Esophagus (tissue), 2 donors: ENCODE data around the gene LDB3. TPM values are rescaled to one million over a fixed set of nuclear protein-coding genes. Genes with fewer than 3 reads are reported as not detected.

Experiments used
- H3K27ac ChIP-seq, 2 donors: one replicate each; pipeline ENCODE4 v1.5.1; 2013; ENCODE audit warnings: low read depth in 2 of 2, mild to moderate bottlenecking in 2 of 2, inconsistent platforms in 1 of 2, low read length in 1 of 2, moderate library complexity in 1 of 2
- H3K27me3 ChIP-seq, 2 donors: one replicate each; pipeline ENCODE4 v1.6.1; 2013; ENCODE audit warnings: low read length in 2 of 2, control low read depth in 1 of 2, mild to moderate bottlenecking in 1 of 2; ENCODE audit not compliant: insufficient read depth in 2 of 2, control insufficient read depth in 1 of 2
- H3K36me3 ChIP-seq, 2 donors: one replicate each; pipeline ENCODE4 v1.6.1; 2013; ENCODE audit warnings: low read length in 1 of 2; ENCODE audit not compliant: control insufficient read depth in 2 of 2, insufficient read depth in 2 of 2
- H3K4me1 ChIP-seq, 2 donors: one replicate each; pipeline ENCODE4 v1.6.1; 2013; ENCODE audit warnings: low read length in 1 of 2; ENCODE audit not compliant: control insufficient read depth in 2 of 2, insufficient read depth in 2 of 2
- H3K4me3 ChIP-seq, 2 donors: one replicate each; pipeline ENCODE4 v1.5.1; 2013; ENCODE audit warnings: low read length in 2 of 2, mild to moderate bottlenecking in 2 of 2, low read depth in 1 of 2, moderate library complexity in 1 of 2
- H3K9me3 ChIP-seq, 2 donors: one replicate each; pipeline ENCODE4 v1.6.1; 2013; ENCODE audit warnings: mild to moderate bottlenecking in 2 of 2, low read depth in 1 of 2, low read length in 1 of 2, moderate library complexity in 1 of 2; ENCODE audit not compliant: control insufficient read depth in 2 of 2, insufficient read depth in 1 of 2
- WGBS, 2 donors: extraction: QIAGEN DNeasy Blood & Tissue Kit; methylation state at CpG; one replicate each; pipeline ENCODE4 v1.1.7; 2013; 5-methylcytosine and 5-hydroxymethylcytosine counted together
- polyA plus RNA-seq, 2 donors: library from polyadenylated mRNA; stranded (reverse); fragments of 200-250 nt; gene quantifications; one replicate each; pipeline ENCODE4 v1.2.3, GENCODE V29; 2013
- donor health status: healthy with polysubstance abuse.
- donor health status: Bipolar disorder and iron deficiency.

Gene LDB3
- polyA plus RNA-seq, 2 donors = 1.4 to 2.4 TPM

GRCh38 chr10:86671985-86672710 lies 3.8 kb downstream of the LDB3 start:
- 60 to 62% methylated on average over 12 of the region's 12 CpGs for WGBS, 2 donors
- Histone ChIP-seq H3K9me3 (no peaks in the 10 kb centered on the region), H3K4me3 (no peak overlapping the region), H3K27me3 (no peaks in the 10 kb centered on the region), H3K36me3 (no peaks in the 10 kb centered on the region), H3K4me1 (peaks cover 0 to 28% of the 10 kb centered on the region in 2 donors), H3K27ac (peak overlapping the region in 1 of 2 donors; percentile 67)

- Histone ChIP-seq H3K27me3 (no peaks in the 10 kb centered on the region), H3K4me3 (no peak overlapping the region), H3K27ac (peak overlapping the region; percentile 52 to 67), H3K4me1 (peaks cover 0 to 26% of the 10 kb centered on the region in 2 donors), H3K9me3 (no peaks in the 10 kb centered on the region), H3K36me3 (no peaks in the 10 kb centered on the region)
- WGBS, 2 donors = 63 to 74% methylated on average over 6 of the region's 6 CpGs
Observed at GRCh38 chr10:86673216-86673826, 5.0 kb downstream of the LDB3 start.

GRCh38 chr10:86673827-86674581 lies 5.7 kb downstream of the LDB3 start:
- Histone ChIP-seq H3K27me3 (no peaks in the 10 kb centered on the region), H3K4me3 (no peak overlapping the region), H3K9me3 (no peaks in the 10 kb centered on the region), H3K4me1 (peaks cover 0 to 26% of the 10 kb centered on the region in 2 donors), H3K27ac (peak overlapping the region; percentile 52 to 67), H3K36me3 (no peaks in the 10 kb centered on the region)
- 35 to 39% methylated on average over 11 of the region's 11 CpGs for WGBS, 2 donors

- H3K4me3 ChIP-seq = no peak overlapping the region
- H3K9me3 ChIP-seq = no peaks in the 10 kb centered on the region
- H3K27ac ChIP-seq = no peak overlapping the region
- no peaks in the 10 kb centered on the region for H3K36me3 ChIP-seq
- 82 to 87% methylated on average over 3 of the region's 3 CpGs for WGBS, 2 donors
- no peaks in the 10 kb centered on the region for H3K27me3 ChIP-seq
- H3K4me1 ChIP-seq = peaks cover 0 to 26% of the 10 kb centered on the region in 2 donors
Observed at GRCh38 chr10:86674912-86675311, 6.6 kb downstream of the LDB3 start.

- Histone ChIP-seq H3K27me3 (no peaks in the 10 kb centered on the region), H3K4me1 (peaks cover 2 to 17% of the 10 kb centered on the region in 2 donors), H3K27ac (no peak overlapping the region), H3K9me3 (no peaks in the 10 kb centered on the region), H3K36me3 (no peaks in the 10 kb centered on the region), H3K4me3 (no peak overlapping the region)
- 75% methylated on average over 6 of the region's 6 CpGs for WGBS, 2 donors
Observed at GRCh38 chr10:86677374-86677773, 9.1 kb downstream of the LDB3 start.

- 82 to 83% methylated on average over 13 of the region's 13 CpGs for WGBS, 2 donors
- H3K4me3 ChIP-seq = no peak overlapping the region
- H3K9me3 ChIP-seq = no peaks in the 10 kb centered on the region
- H3K27ac ChIP-seq = no peak overlapping the region
- H3K27me3 ChIP-seq = no peaks in the 10 kb centered on the region
- H3K4me1 ChIP-seq = peaks cover 2 to 4% of the 10 kb centered on the region in 2 donors
- H3K36me3 ChIP-seq = no peaks in the 10 kb centered on the region
Observed at GRCh38 chr10:86678999-86679792, 10.9 kb downstream of the LDB3 start.

GRCh38 chr10:86681047-86681446 lies 12.7 kb downstream of the LDB3 start:
- H3K27me3 ChIP-seq = no peaks in the 10 kb centered on the region
- no peak overlapping the region for H3K4me3 ChIP-seq
- H3K9me3 ChIP-seq = no peaks in the 10 kb centered on the region
- H3K27ac ChIP-seq = peak overlapping the region in 1 of 2 donors; percentile 47
- no peaks in the 10 kb centered on the region for H3K36me3 ChIP-seq
- WGBS, 2 donors = 71% methylated on average over 13 to 14 of the region's 14 CpGs
- peaks cover 0 to 2% of the 10 kb centered on the region in 2 donors for H3K4me1 ChIP-seq

- Histone ChIP-seq H3K9me3 (no peaks in the 10 kb centered on the region), H3K36me3 (no peaks in the 10 kb centered on the region), H3K4me3 (no peak overlapping the region), H3K4me1 (peaks cover 0 to 2% of the 10 kb centered on the region in 2 donors), H3K27me3 (no peaks in the 10 kb centered on the region), H3K27ac (peak overlapping the region in 1 of 2 donors; percentile 47)
- WGBS, 2 donors = 86 to 90% methylated on average over 22 of the region's 22 CpGs
Observed at GRCh38 chr10:86681722-86682386, 13.5 kb downstream of the LDB3 start.

GRCh38 chr10:86682675-86683074 lies 14.4 kb downstream of the LDB3 start:
- H3K9me3 ChIP-seq = no peaks in the 10 kb centered on the region
- H3K36me3 ChIP-seq = no peaks in the 10 kb centered on the region
- no peaks in the 10 kb centered on the region for H3K27me3 ChIP-seq
- peaks cover 0 to 2% of the 10 kb centered on the region in 2 donors for H3K4me1 ChIP-seq
- 74 to 88% methylated on average over 2 of the region's 2 CpGs for WGBS, 2 donors
- no peak overlapping the region for H3K4me3 ChIP-seq
- H3K27ac ChIP-seq = no peak overlapping the region
